Body of pancreas (tissue), 4 donors: ENCODE measurements around the gene GMFB. TPM values are rescaled to one million over a fixed set of nuclear protein-coding genes. Genes with fewer than 3 reads are reported as not detected.

Experiments used
- ATAC-seq: fragments of 150-250 bp; one replicate; pipeline ENCODE4 v1.9.1; 2016
- DNase-seq, 4 donors: peaks; one replicate each; pipeline ENCODE4 v3.0.0-alpha.2; 2019
- H3K27ac ChIP-seq, 4 donors: fragments of 200-600 bp; sonication (generic); 1 replicate in 3 of 4; 2 replicates in 1 of 4; pipeline versions ENCODE4 v1.5.1 to v1.6.1; 2016 to 2019; ENCODE audit warnings: mild to moderate bottlenecking in 1 of 4, mixed read lengths in 1 of 4, moderate library complexity in 1 of 4
- H3K27me3 ChIP-seq, 2 donors: fragments of 200-600 bp; sonication (generic); one replicate each; pipeline ENCODE4 v1.6.0; 2016; ENCODE audit warnings: mild to moderate bottlenecking in 1 of 2
- H3K36me3 ChIP-seq, 2 donors: fragments of 200-600 bp; sonication (generic); replicated peaks in 1 of 2; 2 replicates each; pipeline ENCODE4 v1.5.1; 2016; ENCODE audit warnings: low read depth in 2 of 2; ENCODE audit not compliant: insufficient read depth in 1 of 2
- H3K4me1 ChIP-seq: fragments of 200-600 bp; sonication (generic); one replicate; pipeline ENCODE4 v1.6.0; 2016
- H3K4me3 ChIP-seq, 2 donors: fragments of 200-600 bp; sonication (generic); 1 replicate in 1 of 2; 2 replicates in 1 of 2; pipeline ENCODE4 v1.5.1; 2016 to 2019
- H3K9me3 ChIP-seq, 3 donors: fragments of 200-600 bp; sonication (generic); 1 replicate in 2 of 3; 2 replicates in 1 of 3; pipeline ENCODE4 v1.5.1; 2016
- CTCF ChIP-seq, 7 experiments: fragments of 450-650 bp in 4 of 7; fragments of 200-600 bp in 3 of 7; sonication (generic) in 3 of 7; IDR thresholded peaks; one replicate each; pipeline ENCODE4 v1.5.1; 2016 to 2019; ENCODE audit warnings: antibody characterized with exemption in 7 of 7
- POLR2A ChIP-seq, 3 donors: fragments of 450-650 bp; IDR thresholded peaks; one replicate each; pipeline ENCODE4 v1.6.1; 2016; ENCODE audit warnings: antibody characterized with exemption in 3 of 3, mild to moderate bottlenecking in 2 of 3
- WGBS, 2 donors: methylation state at CpG; one replicate each; pipeline ENCODE4 v1.1.5; 2017; 5-methylcytosine and 5-hydroxymethylcytosine counted together
- intact Hi-C: fragments of 100-400 bp; cut with DNase I; formaldehyde crosslinking; loops from one replicate; pipeline ENCODE4 v1.15.1; 2023
- total RNA-seq, 2 donors: library from RNA; depleted of rRNA; stranded (reverse); fragments of >200 nt; gene quantifications; one replicate each; pipeline ENCODE4 v1.1.0, GENCODE V29; 2016

The GMFB gene
- total RNA-seq, 2 donors from 2014 or later: 24.7 to 26.5 TPM

DNA sequence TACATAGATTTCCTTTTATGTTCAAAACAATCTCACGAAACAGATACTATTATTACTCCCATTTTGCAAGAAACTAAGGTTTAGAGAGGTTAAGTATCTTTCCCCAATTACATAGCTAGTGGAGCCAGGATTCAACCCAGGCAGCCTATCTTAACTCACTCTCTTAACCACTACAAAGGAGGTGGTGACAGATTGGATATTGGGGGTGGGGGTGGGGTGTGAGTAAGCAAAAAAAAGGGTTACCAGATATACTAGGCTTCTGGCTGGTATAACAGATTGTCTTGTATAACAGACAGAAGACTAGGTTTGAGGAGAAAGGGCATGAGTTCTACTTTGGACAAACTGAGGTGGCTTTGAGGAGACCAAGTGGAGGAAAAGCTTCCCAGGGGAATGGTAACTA lies 2.1 kb downstream of the GMFB start:
- Histone ChIP-seq H3K27ac (no peak overlapping the region), H3K9me3 (no peaks in the 10 kb centered on the region), H3K4me1 (peaks cover 26% of the 10 kb centered on the region), H3K4me3 (no peak overlapping the region), H3K27me3 (no peaks in the 10 kb centered on the region), H3K36me3 (no peaks in the 10 kb centered on the region)
- DNase-seq (no peak), ATAC-seq (no peak)
- 92 to 96% methylated on average over 1 of the region's 1 CpG for WGBS, 2 donors
- no peak for TF ChIP-seq POLR2A (IDR thresholded peaks at IDR 0.05)
- TF ChIP-seq CTCF (IDR thresholded peaks at IDR 0.05): no peak
- intact Hi-C loops: no loop called here

DNA sequence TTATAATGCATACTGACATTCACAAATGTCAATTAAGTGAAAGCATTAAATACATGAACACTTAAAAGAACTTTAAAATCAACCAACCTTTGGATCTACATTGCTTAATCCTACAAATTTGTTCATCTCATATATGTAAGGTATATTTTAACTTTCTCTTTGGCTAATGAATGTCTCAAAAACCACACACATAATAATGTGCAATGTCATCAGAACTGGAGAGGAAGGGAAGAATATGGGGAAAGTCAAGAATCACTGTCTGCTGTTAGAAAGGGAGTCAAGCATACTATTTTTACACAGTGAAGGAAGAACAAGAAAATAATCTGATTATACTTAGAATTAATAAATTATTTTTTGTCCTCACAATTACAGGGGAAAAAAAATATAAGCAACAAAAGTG lies 4.9 kb downstream of the GMFB start:
- peaks cover 14% of the 10 kb centered on the region for H3K4me1 ChIP-seq
- intact Hi-C loops: no loop called here
- no peak overlapping the region for H3K4me3 ChIP-seq
- H3K9me3 ChIP-seq: no peaks in the 10 kb centered on the region
- ATAC-seq (no peak), DNase-seq (no peak)
- H3K27ac ChIP-seq: no peak overlapping the region
- TF ChIP-seq POLR2A (IDR thresholded peaks at IDR 0.05) (no peak), CTCF (IDR thresholded peaks at IDR 0.05) (no peak)
- no peaks in the 10 kb centered on the region for H3K36me3 ChIP-seq
- H3K27me3 ChIP-seq: no peaks in the 10 kb centered on the region

DNA sequence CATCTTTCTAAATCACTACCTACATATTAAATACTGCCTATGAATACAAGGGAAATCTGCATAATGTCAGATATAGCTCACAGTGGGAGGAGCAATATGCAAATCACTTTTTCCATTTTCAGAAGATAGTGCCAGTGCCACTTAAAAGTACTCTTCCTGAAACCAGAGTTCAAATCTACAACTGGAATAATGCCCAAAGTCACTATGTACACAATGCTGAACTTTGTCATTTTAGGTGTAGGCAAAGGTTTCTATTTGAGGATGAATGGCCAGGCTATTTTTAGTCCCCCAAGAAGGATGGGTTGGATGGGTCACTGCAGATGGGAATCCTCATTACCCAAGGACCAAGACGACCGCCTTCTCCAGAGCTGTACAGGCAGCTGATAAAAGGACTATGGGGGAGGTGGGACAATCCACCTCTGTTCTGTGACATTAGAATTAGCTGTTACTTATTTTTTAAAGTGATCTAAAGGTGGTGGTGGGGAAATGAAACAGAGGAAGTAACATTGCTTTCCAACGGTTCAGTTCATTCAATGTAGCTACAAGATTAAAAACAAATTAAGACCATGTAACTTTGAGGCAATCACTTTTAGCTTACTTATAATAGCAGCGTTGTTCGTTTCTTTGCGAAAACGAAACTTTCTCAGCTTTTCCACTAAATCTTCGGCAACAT lies 5.6 kb downstream of the GMFB start:
- Histone ChIP-seq H3K4me3 (no peak overlapping the region), H3K9me3 (no peaks in the 10 kb centered on the region), H3K36me3 (no peaks in the 10 kb centered on the region), H3K4me1 (peaks cover 14% of the 10 kb centered on the region), H3K27me3 (no peaks in the 10 kb centered on the region), H3K27ac (no peak overlapping the region)
- ATAC-seq (no peak), DNase-seq (no peak)
- WGBS, 2 donors: 78 to 84% methylated on average over 8 of the region's 8 CpGs
- intact Hi-C loops: no loop called here
- no peak for TF ChIP-seq CTCF (IDR thresholded peaks at IDR 0.05)
- no peak for TF ChIP-seq POLR2A (IDR thresholded peaks at IDR 0.05)

- TF ChIP-seq CTCF (IDR thresholded peaks at IDR 0.05) (no peak), POLR2A (IDR thresholded peaks at IDR 0.05) (no peak)
- ATAC-seq: no peak
- Histone ChIP-seq H3K4me1 (peaks cover under 1% of the 10 kb centered on the region), H3K36me3 (no peaks in the 10 kb centered on the region), H3K27ac (no peak overlapping the region), H3K4me3 (no peak overlapping the region), H3K9me3 (no peaks in the 10 kb centered on the region), H3K27me3 (no peaks in the 10 kb centered on the region)
- DNase-seq: no peak
- WGBS, 2 donors: 91 to 94% methylated on average over 2 of the region's 2 CpGs
- intact Hi-C loops: no loop called here
Measured at GRCh38 chr14:54481695-54482094, 7.1 kb downstream of the GMFB start.

DNA sequence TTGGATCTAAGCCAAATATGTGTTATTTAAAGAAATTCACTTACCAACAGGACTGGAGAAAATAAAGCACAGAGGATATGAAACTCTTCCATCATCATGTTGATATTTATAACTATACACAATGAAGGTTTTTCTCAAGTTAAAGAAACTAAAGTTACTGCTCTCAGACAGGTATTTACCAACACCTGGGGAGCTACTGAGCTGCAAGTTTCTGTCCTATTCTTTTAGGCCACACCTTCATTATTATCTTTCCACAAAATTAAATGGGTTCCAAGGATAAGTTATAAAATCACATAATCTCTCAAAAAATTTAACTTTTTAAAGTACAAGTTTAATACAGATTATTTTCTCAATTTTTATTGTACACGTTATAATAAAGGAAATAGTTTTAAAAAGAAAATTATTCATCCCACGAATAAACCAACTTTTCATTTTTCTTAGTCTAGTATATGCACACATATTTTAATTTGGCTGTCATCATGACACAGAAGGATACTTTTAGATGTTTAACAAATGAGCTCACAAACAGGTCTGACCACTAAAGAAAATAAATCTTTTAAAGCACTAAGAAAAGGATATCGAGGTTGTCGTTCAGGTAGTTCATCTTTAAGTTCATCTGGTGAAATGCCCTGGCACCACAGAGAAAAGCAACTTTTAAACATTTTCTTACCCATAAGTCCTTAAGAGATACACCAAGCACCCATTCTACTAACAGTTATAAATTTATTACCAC lies 7.8 kb downstream of the GMFB start:
- H3K4me1 ChIP-seq: no peaks in the 10 kb centered on the region
- H3K4me3 ChIP-seq: no peak overlapping the region
- no peaks in the 10 kb centered on the region for H3K27me3 ChIP-seq
- DNase-seq (no peak), ATAC-seq (no peak)
- H3K9me3 ChIP-seq: no peaks in the 10 kb centered on the region
- TF ChIP-seq POLR2A (IDR thresholded peaks at IDR 0.05) (no peak), CTCF (IDR thresholded peaks at IDR 0.05) (no peak)
- 89 to 94% methylated on average over 4 of the region's 4 CpGs for WGBS, 2 donors
- H3K27ac ChIP-seq: no peak overlapping the region
- H3K36me3 ChIP-seq: no peaks in the 10 kb centered on the region
- intact Hi-C loops: no loop called here
